BJ (cell line): Measurements from ENCODE around the gene FBXL7. TPM values are rescaled to one million over a fixed set of nuclear protein-coding genes. Genes with fewer than 3 reads are reported as not detected.
A peak's percentile ranks its signal among the peaks of the same experiment; 100 is the strongest.

Source experiments
- CTCF ChIA-PET: fragments of 350-600 bp; formaldehyde crosslinking; extraction: SDS; loops from one replicate; lab custom pipeline; 2021; ENCODE audit warnings: antibody characterized with exemption, inconsistent platforms; lab: Yijun Ruan, JAX
- POLR2A ChIA-PET: fragments of 300-600 bp; sonication (Branson Sonifier 250); formaldehyde crosslinking; extraction: SDS; loops from one replicate; lab custom pipeline; 2021; ENCODE audit warnings: antibody characterized with exemption; lab: Charles Lee
- DNase-seq: peaks from one replicate; pipeline ENCODE4 v3.0.0-alpha.2; 2011; ENCODE audit warnings: low read depth
- H3K27me3 ChIP-seq: 2 replicates; pipeline ENCODE4 v1.6.0; 2011; ENCODE audit warnings: low read length; ENCODE audit not compliant: control insufficient read depth, insufficient read depth
- H3K36me3 ChIP-seq: 2 replicates; pipeline ENCODE4 v1.5.1; 2011; ENCODE audit warnings: low read length; ENCODE audit not compliant: control insufficient read depth, insufficient read depth
- H3K4me3 ChIP-seq: 2 replicates; pipeline ENCODE4 v1.5.1; 2011; ENCODE audit warnings: low read depth, mild to moderate bottlenecking, control low read depth, low read length
- CTCF ChIP-seq: IDR thresholded peaks from 2 replicates; pipeline ENCODE4 v1.5.1; 2011; ENCODE audit warnings: low read depth, mild to moderate bottlenecking, control low read depth, inconsistent platforms, low read length, moderate library complexity; ENCODE audit not compliant: insufficient read depth
- polyA plus RNA-seq: library from polyadenylated mRNA; depleted of rRNA; stranded (reverse); fragments of >200 nt; gene quantifications from 2 replicates; pipeline ENCODE4 v1.2.3, GENCODE V29; 2011

FBXL7 gene
- polyA plus RNA-seq, 1 experiment = 23.2 TPM

GRCh38 chr5:15575666-15576065, 75.7 kb downstream of the FBXL7 start:
- Histone ChIP-seq H3K27me3 (no peaks in the 10 kb centered on the region), H3K36me3 (no peaks in the 10 kb centered on the region; the same call in none of the 2 replicates), H3K4me3 (no peak overlapping the region)
- TF ChIP-seq CTCF = no peak
- ChIA-PET CTCF (interaction anchor here (2.4 kb wide), 1 partner anchor 10 kb away, joined by 12 read pairs; no protein-coding TSS in a partner anchor), POLR2A (no interaction called here)
- DNase-seq = no peak

GRCh38 chr5:15577132-15577531, 77.2 kb downstream of the FBXL7 start:
- no peak for TF ChIP-seq CTCF
- DNase-seq = no peak
- no peak overlapping the region for H3K4me3 ChIP-seq
- H3K36me3 ChIP-seq = no peaks in the 10 kb centered on the region; the same call in none of the 2 replicates
- CTCF ChIA-PET = interaction anchor here (0.7 to 1.4 kb wide), 2 partner anchors 15 to 42 kb away, joined by 3 read pairs; no protein-coding TSS in a partner anchor
- POLR2A ChIA-PET = no interaction called here
- H3K27me3 ChIP-seq = no peaks in the 10 kb centered on the region

GRCh38 chr5:15577831-15578230, 77.9 kb downstream of the FBXL7 start:
- TF ChIP-seq CTCF = no peak
- H3K36me3 ChIP-seq = no peaks in the 10 kb centered on the region; the same call in none of the 2 replicates
- POLR2A ChIA-PET = no interaction called here
- CTCF ChIA-PET = interaction anchor here (1.4 kb wide), 1 partner anchor 14 kb away, joined by 3 read pairs; no protein-coding TSS in a partner anchor
- H3K27me3 ChIP-seq = no peaks in the 10 kb centered on the region
- DNase-seq = no peak
- H3K4me3 ChIP-seq = no peak overlapping the region

GRCh38 chr5:15579193-15579990, 79.4 kb downstream of the FBXL7 start:
- ChIA-PET CTCF (interaction anchor here (0.8 kb wide), 1 partner anchor 42 kb away, joined by 3 read pairs; no protein-coding TSS in a partner anchor), POLR2A (no interaction called here)
- peaks cover 1% of the 10 kb centered on the region for H3K36me3 ChIP-seq
- no peaks in the 10 kb centered on the region for H3K27me3 ChIP-seq
- peak; percentile 17 for DNase-seq
- no peak overlapping the region for H3K4me3 ChIP-seq
- no peak for TF ChIP-seq CTCF

- Histone ChIP-seq H3K36me3 (peaks cover 3% of the 10 kb centered on the region), H3K4me3 (no peak overlapping the region), H3K27me3 (no peaks in the 10 kb centered on the region)
- ChIA-PET POLR2A (no interaction called here), CTCF (interaction anchor here (1.8 kb wide), 1 partner anchor 411 kb away, joined by 4 read pairs; no protein-coding TSS in a partner anchor)
- DNase-seq = no peak
- TF ChIP-seq CTCF = no peak
These were observed 84.5 kb downstream of the FBXL7 start for GRCh38 chr5:15584528-15584927.
